H9 (cell line): ENCODE results near the gene CSTPP1. TPM values are rescaled to one million over a fixed set of nuclear protein-coding genes. Genes with fewer than 3 reads are reported as not detected.

ENCODE experiments used
- DNase-seq: peaks from one replicate; pipeline ENCODE4 v3.0.0-alpha.2; 2017
- H2AFZ ChIP-seq: one replicate; pipeline ENCODE4 v1.6.1; 2013; ENCODE audit warnings: mild to moderate bottlenecking, low read length, control low read depth, moderate library complexity
- H2AK5ac ChIP-seq: 2 replicates; pipeline ENCODE4 v1.6.1; 2013; ENCODE audit warnings: low read length, control low read depth, mixed read lengths; ENCODE audit not compliant: insufficient read length
- H2BK120ac ChIP-seq: one replicate; pipeline ENCODE4 v1.6.1; 2013; ENCODE audit warnings: low read depth, mild to moderate bottlenecking, low read length, control low read depth, inconsistent platforms; ENCODE audit not compliant: poor library complexity, severe bottlenecking
- H2BK12ac ChIP-seq: 2 replicates; pipeline ENCODE4 v1.6.1; 2013; ENCODE audit warnings: low read length, control low read depth, mixed read lengths, low read depth; ENCODE audit not compliant: insufficient read length
- H2BK15ac ChIP-seq: 2 replicates; pipeline ENCODE4 v1.6.1; 2013; ENCODE audit warnings: low read depth, low read length, control low read depth
- H2BK20ac ChIP-seq: one replicate; pipeline ENCODE4 v1.6.1; 2013; ENCODE audit warnings: low read depth, mild to moderate bottlenecking, low read length, control low read depth, inconsistent platforms; ENCODE audit not compliant: poor library complexity, severe bottlenecking
- H2BK5ac ChIP-seq: 2 replicates; pipeline ENCODE4 v1.6.1; 2013; ENCODE audit warnings: low read length, control low read depth, mixed read lengths; ENCODE audit not compliant: insufficient read length
- H3K14ac ChIP-seq: 2 replicates; pipeline ENCODE4 v1.6.1; 2013; ENCODE audit warnings: low read length, control low read depth; ENCODE audit not compliant: insufficient read depth
- H3K18ac ChIP-seq: 2 replicates; pipeline ENCODE4 v1.6.1; 2013; ENCODE audit warnings: low read depth, mild to moderate bottlenecking, mixed read lengths, low read length, control low read depth; ENCODE audit not compliant: insufficient read length
- H3K23ac ChIP-seq: 2 replicates; pipeline ENCODE4 v1.6.1; 2013; ENCODE audit warnings: low read length, control low read depth, mixed read lengths, low read depth; ENCODE audit not compliant: insufficient read length
- H3K23me2 ChIP-seq: 2 replicates; pipeline ENCODE4 v1.6.1; 2013; ENCODE audit warnings: low read depth, mild to moderate bottlenecking, mixed read lengths, low read length, control low read depth; ENCODE audit not compliant: insufficient read length, poor library complexity, severe bottlenecking
- H3K27ac ChIP-seq: 2 replicates; pipeline ENCODE4 v1.5.1; 2013; ENCODE audit warnings: low read length, control low read depth, mixed read lengths, low read depth; ENCODE audit not compliant: insufficient read length
- H3K27me3 ChIP-seq: 2 replicates; pipeline ENCODE4 v1.6.1; 2013; ENCODE audit warnings: low read length, control low read depth, inconsistent platforms; ENCODE audit not compliant: insufficient read depth
- H3K4ac ChIP-seq: 2 replicates; pipeline ENCODE4 v1.6.1; 2013; ENCODE audit warnings: low read depth, mild to moderate bottlenecking, control low read depth, inconsistent platforms, low read length, moderate library complexity
- H3K4me1 ChIP-seq: 2 replicates; pipeline ENCODE4 v1.6.1; 2013; ENCODE audit warnings: low read length, control low read depth, inconsistent platforms; ENCODE audit not compliant: insufficient read depth
- H3K4me2 ChIP-seq: 2 replicates; pipeline ENCODE4 v1.6.1; 2013; ENCODE audit warnings: low read length, control low read depth, mixed read lengths; ENCODE audit not compliant: insufficient read length, insufficient read depth
- H3K56ac ChIP-seq: 2 replicates; pipeline ENCODE4 v1.6.1; 2013; ENCODE audit warnings: low read depth, mild to moderate bottlenecking, mixed read lengths, low read length, control low read depth; ENCODE audit not compliant: insufficient read length
- H3K79me1 ChIP-seq: 2 replicates; pipeline ENCODE4 v1.6.1; 2013; ENCODE audit warnings: low read depth, mild to moderate bottlenecking, moderate library complexity, low read length, control low read depth, inconsistent platforms; ENCODE audit not compliant: insufficient read depth, poor library complexity, severe bottlenecking
- H3K79me2 ChIP-seq: 2 replicates; pipeline ENCODE4 v1.6.1; 2013; ENCODE audit warnings: low read length, control low read depth, inconsistent platforms; ENCODE audit not compliant: insufficient read depth
- H3K9ac ChIP-seq: 2 replicates; pipeline ENCODE4 v1.6.1; 2013; ENCODE audit warnings: low read length, control low read depth, mixed read lengths; ENCODE audit not compliant: insufficient read length; ENCODE audit errors: extremely low read depth
- H3K9me3 ChIP-seq: one replicate; pipeline ENCODE4 v1.6.1; 2013; ENCODE audit warnings: low read depth, low read length, inconsistent platforms; ENCODE audit not compliant: control insufficient read depth
- H3T11ph ChIP-seq: one replicate; pipeline ENCODE4 v1.6.1; 2013; ENCODE audit warnings: mild to moderate bottlenecking, low read length, control low read depth, inconsistent platforms
- H4K20me1 ChIP-seq: one replicate; pipeline ENCODE4 v1.6.1; 2013; ENCODE audit not compliant: control insufficient read depth, insufficient read length, insufficient read depth
- H4K5ac ChIP-seq: 2 replicates; pipeline ENCODE4 v1.6.1; 2013; ENCODE audit warnings: low read depth, mild to moderate bottlenecking, mixed read lengths, low read length, control low read depth; ENCODE audit not compliant: insufficient read length
- H4K8ac ChIP-seq: replicated peaks from 2 replicates; pipeline ENCODE4 v1.6.1; 2013; ENCODE audit warnings: low read length, control low read depth, mixed read lengths, low read depth; ENCODE audit not compliant: insufficient read length
- H4K91ac ChIP-seq: 2 replicates; pipeline ENCODE4 v1.6.1; 2013; ENCODE audit warnings: low read depth, mild to moderate bottlenecking, moderate library complexity, mixed read lengths, low read length, control low read depth; ENCODE audit not compliant: insufficient read length
- H3K27ac Mint-ChIP-seq, 3 experiments: 2 replicates in 2 of 3; 3 replicates in 1 of 3; pipeline ENCODE4 v1.8.0; 2020 to 2021; ENCODE audit warnings: mixed read lengths in 3 of 3, mild to moderate bottlenecking in 1 of 3, moderate library complexity in 1 of 3
- H3K27me3 Mint-ChIP-seq: 2 replicates; pipeline ENCODE4 v1.8.0; 2021; ENCODE audit warnings: low read depth, mild to moderate bottlenecking, moderate library complexity, mixed read lengths
- H3K36me3 Mint-ChIP-seq, 3 experiments: 2 replicates in 2 of 3; 3 replicates in 1 of 3; pipeline ENCODE4 v1.8.0; 2020 to 2021; ENCODE audit warnings: low read depth in 3 of 3, mixed read lengths in 3 of 3; ENCODE audit not compliant: insufficient read depth in 1 of 3
- H3K4me1 Mint-ChIP-seq, 2 experiments: 2 replicates each; pipeline ENCODE4 v1.8.0; 2020; ENCODE audit warnings: mixed read lengths in 2 of 2
- H3K4me3 Mint-ChIP-seq, 2 experiments: 2 replicates in 1 of 2; 3 replicates in 1 of 2; pipeline ENCODE4 v1.8.0; 2020 to 2021; ENCODE audit warnings: mild to moderate bottlenecking in 2 of 2, mixed read lengths in 2 of 2, moderate library complexity in 1 of 2
- H3K9me3 Mint-ChIP-seq, 2 experiments: 2 replicates in 1 of 2; 3 replicates in 1 of 2; pipeline ENCODE4 v1.8.0; 2020; ENCODE audit warnings: mild to moderate bottlenecking in 2 of 2, mixed read lengths in 2 of 2, moderate library complexity in 1 of 2
- WGBS: extraction: QIAGEN DNeasy Blood & Tissue Kit; methylation state at CpG from one replicate; pipeline ENCODE4 v1.1.7; 2013; ENCODE audit warnings: missing lambda C conversion rate, low lambda C conversion rate, mixed read lengths; ENCODE audit not compliant: insufficient read length; ENCODE audit errors: extremely low coverage; 5-methylcytosine and 5-hydroxymethylcytosine counted together
- total RNA-seq: library from RNA; stranded (reverse); gene quantifications from 2 replicates; pipeline ENCODE4 v1.2.1, GENCODE V29; 2021
- TF ChIP-seq, protein P1 (sequence below): fragments of 200-600 bp; sonication (generic); conservative IDR thresholded peaks from 3 replicates; pipeline ENCODE4 v1.8.0; 2021; ENCODE audit warnings: antibody characterized with exemption, mild to moderate bottlenecking

The CSTPP1 gene
- total RNA-seq, 1 experiment from 2014 or later, result 21.2 TPM

DNA sequence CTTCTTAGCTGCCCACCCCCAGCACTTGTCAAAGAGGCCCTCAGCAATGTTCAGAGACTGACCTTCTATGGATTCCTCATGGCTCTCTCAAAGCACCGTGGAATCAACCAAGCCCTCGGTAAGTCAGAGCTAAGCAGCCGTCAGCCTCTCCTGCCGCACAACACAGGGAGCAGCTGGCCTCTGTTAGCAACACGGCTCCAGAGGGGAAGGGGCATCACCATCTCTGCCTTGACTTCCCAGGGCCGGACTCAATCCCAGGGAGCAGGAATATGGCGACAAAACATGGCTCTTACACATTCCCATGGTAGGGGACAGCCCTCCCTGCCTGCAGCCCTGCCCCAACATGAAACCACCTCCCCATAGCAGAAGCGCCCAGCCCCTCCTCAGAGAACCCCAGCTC, 221.2 kb downstream of the CSTPP1 start:
- Histone ChIP-seq H3K79me1 (no peaks in the 10 kb centered on the region), H4K8ac (no peak overlapping the region), H3K79me2 (no peaks in the 10 kb centered on the region), H3K56ac (no peak overlapping the region), H4K91ac (no peak overlapping the region), H3K4me2 (no peak overlapping the region), H3K9ac (no peak overlapping the region), H3T11ph (no peak overlapping the region), H4K5ac (no peak overlapping the region), H4K20me1 (no peaks in the 10 kb centered on the region), H2BK12ac (no peak overlapping the region), H3K27ac (no peak overlapping the region), H3K27me3 (no peaks in the 10 kb centered on the region), H3K23ac (no peak overlapping the region), H2AK5ac (no peak overlapping the region), H3K14ac (no peak overlapping the region), H3K9me3 (no peaks in the 10 kb centered on the region), H3K18ac (no peak overlapping the region), H3K4ac (no peak overlapping the region), H2AFZ (no peak overlapping the region), H2BK20ac (no peak overlapping the region), H3K23me2 (no peaks in the 10 kb centered on the region), H2BK15ac (no peak overlapping the region), H2BK120ac (no peak overlapping the region), H2BK5ac (no peak overlapping the region), H3K4me1 (peaks cover 3% of the 10 kb centered on the region; the same call in 1 of the 2 replicates)
- Mint-ChIP-seq H3K9me3 (no peaks in the 10 kb centered on the region; a peak in 1 of 5 replicates), H3K4me1 (peaks cover 24 to 31% of the 10 kb centered on the region in 2 experiments), H3K27ac (peak overlapping the region in 1 of 3 experiments; percentile 64; a peak in 2 of 7 replicates), H3K4me3 (no peak overlapping the region; a peak in 1 of 5 replicates), H3K36me3 (peaks cover 0 to 2% (median 0%) of the 10 kb centered on the region in 3 experiments; a peak in 1 of 7 replicates), H3K27me3 (no peaks in the 10 kb centered on the region; the same call in 1 of the 2 replicates)
- TF ChIP-seq, protein P1, sequence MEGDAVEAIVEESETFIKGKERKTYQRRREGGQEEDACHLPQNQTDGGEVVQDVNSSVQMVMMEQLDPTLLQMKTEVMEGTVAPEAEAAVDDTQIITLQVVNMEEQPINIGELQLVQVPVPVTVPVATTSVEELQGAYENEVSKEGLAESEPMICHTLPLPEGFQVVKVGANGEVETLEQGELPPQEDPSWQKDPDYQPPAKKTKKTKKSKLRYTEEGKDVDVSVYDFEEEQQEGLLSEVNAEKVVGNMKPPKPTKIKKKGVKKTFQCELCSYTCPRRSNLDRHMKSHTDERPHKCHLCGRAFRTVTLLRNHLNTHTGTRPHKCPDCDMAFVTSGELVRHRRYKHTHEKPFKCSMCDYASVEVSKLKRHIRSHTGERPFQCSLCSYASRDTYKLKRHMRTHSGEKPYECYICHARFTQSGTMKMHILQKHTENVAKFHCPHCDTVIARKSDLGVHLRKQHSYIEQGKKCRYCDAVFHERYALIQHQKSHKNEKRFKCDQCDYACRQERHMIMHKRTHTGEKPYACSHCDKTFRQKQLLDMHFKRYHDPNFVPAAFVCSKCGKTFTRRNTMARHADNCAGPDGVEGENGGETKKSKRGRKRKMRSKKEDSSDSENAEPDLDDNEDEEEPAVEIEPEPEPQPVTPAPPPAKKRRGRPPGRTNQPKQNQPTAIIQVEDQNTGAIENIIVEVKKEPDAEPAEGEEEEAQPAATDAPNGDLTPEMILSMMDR, result no peak
- DNase-seq, result no peak
- WGBS, result no CpG with 5 or more reads among the region's 8 CpGs
